Measurements from ENCODE around the gene NXPH2. TPM values are rescaled to one million over a fixed set of nuclear protein-coding genes. Genes with fewer than 3 reads are reported as not detected.

Gene NXPH2
- total RNA-seq, 4 donors from 2014 or later, result not detected

DNA sequence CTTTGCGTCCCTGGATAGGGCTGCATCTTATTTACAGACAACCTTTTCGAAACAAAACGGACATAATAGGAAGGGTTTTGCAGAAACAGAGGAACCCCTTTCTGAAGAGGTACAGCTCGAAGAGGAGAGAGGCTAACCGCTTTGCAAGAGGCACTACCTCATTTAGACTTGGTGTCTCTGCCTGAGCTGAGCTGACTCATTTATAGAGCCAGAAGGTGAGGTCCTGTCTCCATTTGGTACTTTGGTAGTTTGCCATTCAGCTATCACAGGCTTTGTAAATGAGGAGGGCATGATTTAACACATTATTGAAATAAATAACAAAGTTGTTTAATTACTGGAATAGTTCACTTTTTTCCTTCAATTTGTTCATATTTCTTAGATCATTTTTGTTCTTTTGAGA, 2.2 kb upstream of the NXPH2 start:
- Histone ChIP-seq H3K4me1 (peaks cover 10 to 20% (median 15%) of the 10 kb centered on the region in 3 donors), H3K27ac (no peak overlapping the region), H3K9me3 (no peaks in the 10 kb centered on the region), H3K36me3 (no peaks in the 10 kb centered on the region), H3K27me3 (peaks cover 0 to 56% (median 10%) of the 10 kb centered on the region in 4 donors), H3K4me3 (no peak overlapping the region)
- no peak for DNase-seq
- intact Hi-C loops (cut with DNase I), result no loop called here
- TF ChIP-seq, protein P1, sequence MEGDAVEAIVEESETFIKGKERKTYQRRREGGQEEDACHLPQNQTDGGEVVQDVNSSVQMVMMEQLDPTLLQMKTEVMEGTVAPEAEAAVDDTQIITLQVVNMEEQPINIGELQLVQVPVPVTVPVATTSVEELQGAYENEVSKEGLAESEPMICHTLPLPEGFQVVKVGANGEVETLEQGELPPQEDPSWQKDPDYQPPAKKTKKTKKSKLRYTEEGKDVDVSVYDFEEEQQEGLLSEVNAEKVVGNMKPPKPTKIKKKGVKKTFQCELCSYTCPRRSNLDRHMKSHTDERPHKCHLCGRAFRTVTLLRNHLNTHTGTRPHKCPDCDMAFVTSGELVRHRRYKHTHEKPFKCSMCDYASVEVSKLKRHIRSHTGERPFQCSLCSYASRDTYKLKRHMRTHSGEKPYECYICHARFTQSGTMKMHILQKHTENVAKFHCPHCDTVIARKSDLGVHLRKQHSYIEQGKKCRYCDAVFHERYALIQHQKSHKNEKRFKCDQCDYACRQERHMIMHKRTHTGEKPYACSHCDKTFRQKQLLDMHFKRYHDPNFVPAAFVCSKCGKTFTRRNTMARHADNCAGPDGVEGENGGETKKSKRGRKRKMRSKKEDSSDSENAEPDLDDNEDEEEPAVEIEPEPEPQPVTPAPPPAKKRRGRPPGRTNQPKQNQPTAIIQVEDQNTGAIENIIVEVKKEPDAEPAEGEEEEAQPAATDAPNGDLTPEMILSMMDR (IDR thresholded peaks at IDR 0.05), result no peak
- no peak for TF ChIP-seq POLR2A (IDR thresholded peaks at IDR 0.05)
- WGBS, 2 donors, result 81 to 84% methylated on average over 3 to 5 of the region's 5 CpGs

DNA sequence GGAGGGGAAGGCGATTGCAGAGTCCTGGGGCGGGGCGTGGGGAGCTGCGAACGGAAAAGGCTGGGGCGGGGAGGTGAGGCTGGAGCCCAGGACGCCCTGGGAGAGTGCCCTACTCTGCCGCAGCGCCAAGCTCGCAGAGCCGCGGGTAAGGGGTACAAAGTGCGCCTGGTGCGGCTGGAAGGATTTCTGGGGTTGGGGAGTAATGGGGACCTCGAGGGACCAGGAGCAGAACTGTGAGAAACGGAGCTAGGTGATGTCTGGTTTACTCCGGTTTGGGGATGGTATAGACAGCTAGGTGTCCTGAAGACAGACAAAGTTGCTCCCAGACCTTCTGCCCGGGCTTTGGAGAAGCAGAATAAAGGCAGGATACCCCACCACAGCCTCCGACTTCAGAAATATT, 718 bp upstream of the NXPH2 start:
- intact Hi-C loops (cut with DNase I), result no loop called here
- peaks cover 0 to 71% (median 10%) of the 10 kb centered on the region in 4 donors for H3K27me3 ChIP-seq
- H3K36me3 ChIP-seq, result no peaks in the 10 kb centered on the region
- H3K27ac ChIP-seq, result no peak overlapping the region
- no peak for DNase-seq
- no peaks in the 10 kb centered on the region for H3K9me3 ChIP-seq
- peak overlapping the region in 1 of 4 donors; percentile 31 for H3K4me3 ChIP-seq
- WGBS, 2 donors, result 32 to 40% methylated on average over 1 to 18 of the region's 19 CpGs
- no peak for TF ChIP-seq POLR2A (IDR thresholded peaks at IDR 0.05)
- TF ChIP-seq, protein P1 (IDR thresholded peaks at IDR 0.05), result no peak
- H3K4me1 ChIP-seq, result peaks cover 10 to 20% (median 15%) of the 10 kb centered on the region in 3 donors

DNA sequence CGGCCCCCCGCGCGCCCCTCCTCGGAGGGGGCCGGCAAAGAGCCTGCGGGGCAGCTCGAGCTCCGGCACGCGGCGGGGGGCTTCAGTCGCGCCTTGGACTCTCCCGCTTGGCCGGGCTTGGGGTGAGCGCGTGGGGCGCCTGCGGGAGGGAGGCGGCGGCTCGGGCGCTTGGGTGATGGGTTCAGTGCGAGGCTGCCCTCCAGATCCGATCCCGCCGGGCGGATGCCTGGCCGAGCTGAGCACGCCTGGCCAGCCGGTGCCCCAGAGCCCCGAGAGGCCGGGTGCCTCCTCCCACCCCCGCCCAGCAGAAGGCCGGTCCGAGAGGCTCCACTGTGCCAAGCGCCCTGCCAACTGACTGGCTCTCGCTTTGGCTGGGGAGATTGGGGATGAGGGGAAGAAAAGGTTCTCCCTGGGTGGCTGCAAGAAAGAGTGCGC, 273 bp upstream of the NXPH2 start:
- Histone ChIP-seq H3K4me1 (peaks cover 10 to 20% (median 15%) of the 10 kb centered on the region in 3 donors), H3K27me3 (peaks cover 0 to 75% (median 10%) of the 10 kb centered on the region in 4 donors), H3K4me3 (peak overlapping the region in 2 of 4 donors; percentile 31 to 52), H3K27ac (no peak overlapping the region), H3K36me3 (no peaks in the 10 kb centered on the region), H3K9me3 (no peaks in the 10 kb centered on the region)
- intact Hi-C loops (cut with DNase I), result no loop called here
- DNase-seq, result no peak
- 10% methylated on average over 3 of the region's 40 CpGs; no CpG with 5 or more reads in 1 of the 2 donors for WGBS, 2 donors
- TF ChIP-seq, protein P1 (IDR thresholded peaks at IDR 0.05), result no peak
- TF ChIP-seq POLR2A (IDR thresholded peaks at IDR 0.05), result no peak

DNA sequence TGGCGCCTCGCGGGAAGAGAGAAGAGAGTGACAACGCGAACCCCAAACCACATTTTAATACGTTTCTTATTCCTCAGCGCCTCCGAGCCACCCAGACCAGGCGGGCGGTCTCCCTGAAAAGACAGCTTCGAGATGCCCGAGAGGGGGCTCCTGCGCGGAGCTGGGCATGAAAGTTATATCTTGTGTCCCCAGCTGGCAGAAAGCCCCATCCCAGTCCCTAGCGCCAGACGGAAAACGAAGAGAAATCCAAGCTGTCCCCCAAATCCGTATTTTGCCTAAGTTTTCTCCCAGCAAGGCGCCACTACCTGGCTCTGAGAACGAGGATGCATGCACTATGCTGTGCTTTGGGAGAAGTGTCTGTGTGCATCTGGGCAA, 797 bp downstream of the NXPH2 start:
- WGBS, 2 donors, result 3 to 9% methylated on average over 17 to 19 of the region's 20 CpGs
- no peak overlapping the region for H3K27ac ChIP-seq
- H3K36me3 ChIP-seq, result no peaks in the 10 kb centered on the region
- DNase-seq, result no peak
- H3K27me3 ChIP-seq, result peaks cover 0 to 84% (median 10%) of the 10 kb centered on the region in 4 donors
- peak overlapping the region in 1 of 4 donors; percentile 52 for H3K4me3 ChIP-seq
- TF ChIP-seq POLR2A (IDR thresholded peaks at IDR 0.05), result no peak
- TF ChIP-seq, protein P1 (IDR thresholded peaks at IDR 0.05), result no peak
- H3K9me3 ChIP-seq, result no peaks in the 10 kb centered on the region
- peaks cover 10 to 20% (median 15%) of the 10 kb centered on the region in 3 donors for H3K4me1 ChIP-seq
- intact Hi-C loops (cut with DNase I), result no loop called here

DNA sequence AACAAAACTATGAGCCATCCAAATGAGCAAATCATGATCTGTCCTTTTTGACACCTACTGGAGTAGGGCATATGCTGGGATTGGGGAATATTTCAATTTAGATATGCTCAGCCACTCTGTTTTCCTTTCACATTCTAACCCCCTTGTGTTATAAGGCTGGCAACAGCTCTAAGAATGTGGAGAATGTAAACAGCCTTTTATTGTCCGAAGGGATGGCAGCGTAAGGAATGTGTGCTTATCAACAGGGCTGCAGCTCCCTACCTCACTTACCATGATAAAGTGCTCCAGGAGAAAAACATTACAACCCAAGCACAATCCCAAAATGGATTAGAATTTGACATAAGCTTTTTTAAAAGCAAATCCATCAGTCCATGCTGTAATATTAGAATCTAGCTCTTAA, 2.2 kb downstream of the NXPH2 start:
- Histone ChIP-seq H3K36me3 (no peaks in the 10 kb centered on the region), H3K4me3 (no peak overlapping the region), H3K27me3 (peaks cover 0 to 84% (median 10%) of the 10 kb centered on the region in 4 donors), H3K4me1 (peaks cover 10 to 20% (median 15%) of the 10 kb centered on the region in 3 donors), H3K27ac (no peak overlapping the region), H3K9me3 (no peaks in the 10 kb centered on the region)
- intact Hi-C loops (cut with DNase I), result no loop called here
- no peak for DNase-seq
- TF ChIP-seq, protein P1 (IDR thresholded peaks at IDR 0.05), result no peak
- no peak for TF ChIP-seq POLR2A (IDR thresholded peaks at IDR 0.05)
- WGBS, 2 donors, result 45 to 62% methylated on average over 2 of the region's 2 CpGs

Measured in esophagus squamous epithelium (tissue), 5 donors.